ENCODE data around the gene IFNAR1. TPM values are rescaled to one million over a fixed set of nuclear protein-coding genes. Genes with fewer than 3 reads are reported as not detected.

IFNAR1 gene
- total and polyA plus RNA-seq, 2 experiments from 2014 or later: 14.0 to 18.7 TPM

GRCh38 chr21:33309778-33310177, 15.0 kb upstream of the IFNAR1 start (continued):
- TF ChIP-seq, protein P1, sequence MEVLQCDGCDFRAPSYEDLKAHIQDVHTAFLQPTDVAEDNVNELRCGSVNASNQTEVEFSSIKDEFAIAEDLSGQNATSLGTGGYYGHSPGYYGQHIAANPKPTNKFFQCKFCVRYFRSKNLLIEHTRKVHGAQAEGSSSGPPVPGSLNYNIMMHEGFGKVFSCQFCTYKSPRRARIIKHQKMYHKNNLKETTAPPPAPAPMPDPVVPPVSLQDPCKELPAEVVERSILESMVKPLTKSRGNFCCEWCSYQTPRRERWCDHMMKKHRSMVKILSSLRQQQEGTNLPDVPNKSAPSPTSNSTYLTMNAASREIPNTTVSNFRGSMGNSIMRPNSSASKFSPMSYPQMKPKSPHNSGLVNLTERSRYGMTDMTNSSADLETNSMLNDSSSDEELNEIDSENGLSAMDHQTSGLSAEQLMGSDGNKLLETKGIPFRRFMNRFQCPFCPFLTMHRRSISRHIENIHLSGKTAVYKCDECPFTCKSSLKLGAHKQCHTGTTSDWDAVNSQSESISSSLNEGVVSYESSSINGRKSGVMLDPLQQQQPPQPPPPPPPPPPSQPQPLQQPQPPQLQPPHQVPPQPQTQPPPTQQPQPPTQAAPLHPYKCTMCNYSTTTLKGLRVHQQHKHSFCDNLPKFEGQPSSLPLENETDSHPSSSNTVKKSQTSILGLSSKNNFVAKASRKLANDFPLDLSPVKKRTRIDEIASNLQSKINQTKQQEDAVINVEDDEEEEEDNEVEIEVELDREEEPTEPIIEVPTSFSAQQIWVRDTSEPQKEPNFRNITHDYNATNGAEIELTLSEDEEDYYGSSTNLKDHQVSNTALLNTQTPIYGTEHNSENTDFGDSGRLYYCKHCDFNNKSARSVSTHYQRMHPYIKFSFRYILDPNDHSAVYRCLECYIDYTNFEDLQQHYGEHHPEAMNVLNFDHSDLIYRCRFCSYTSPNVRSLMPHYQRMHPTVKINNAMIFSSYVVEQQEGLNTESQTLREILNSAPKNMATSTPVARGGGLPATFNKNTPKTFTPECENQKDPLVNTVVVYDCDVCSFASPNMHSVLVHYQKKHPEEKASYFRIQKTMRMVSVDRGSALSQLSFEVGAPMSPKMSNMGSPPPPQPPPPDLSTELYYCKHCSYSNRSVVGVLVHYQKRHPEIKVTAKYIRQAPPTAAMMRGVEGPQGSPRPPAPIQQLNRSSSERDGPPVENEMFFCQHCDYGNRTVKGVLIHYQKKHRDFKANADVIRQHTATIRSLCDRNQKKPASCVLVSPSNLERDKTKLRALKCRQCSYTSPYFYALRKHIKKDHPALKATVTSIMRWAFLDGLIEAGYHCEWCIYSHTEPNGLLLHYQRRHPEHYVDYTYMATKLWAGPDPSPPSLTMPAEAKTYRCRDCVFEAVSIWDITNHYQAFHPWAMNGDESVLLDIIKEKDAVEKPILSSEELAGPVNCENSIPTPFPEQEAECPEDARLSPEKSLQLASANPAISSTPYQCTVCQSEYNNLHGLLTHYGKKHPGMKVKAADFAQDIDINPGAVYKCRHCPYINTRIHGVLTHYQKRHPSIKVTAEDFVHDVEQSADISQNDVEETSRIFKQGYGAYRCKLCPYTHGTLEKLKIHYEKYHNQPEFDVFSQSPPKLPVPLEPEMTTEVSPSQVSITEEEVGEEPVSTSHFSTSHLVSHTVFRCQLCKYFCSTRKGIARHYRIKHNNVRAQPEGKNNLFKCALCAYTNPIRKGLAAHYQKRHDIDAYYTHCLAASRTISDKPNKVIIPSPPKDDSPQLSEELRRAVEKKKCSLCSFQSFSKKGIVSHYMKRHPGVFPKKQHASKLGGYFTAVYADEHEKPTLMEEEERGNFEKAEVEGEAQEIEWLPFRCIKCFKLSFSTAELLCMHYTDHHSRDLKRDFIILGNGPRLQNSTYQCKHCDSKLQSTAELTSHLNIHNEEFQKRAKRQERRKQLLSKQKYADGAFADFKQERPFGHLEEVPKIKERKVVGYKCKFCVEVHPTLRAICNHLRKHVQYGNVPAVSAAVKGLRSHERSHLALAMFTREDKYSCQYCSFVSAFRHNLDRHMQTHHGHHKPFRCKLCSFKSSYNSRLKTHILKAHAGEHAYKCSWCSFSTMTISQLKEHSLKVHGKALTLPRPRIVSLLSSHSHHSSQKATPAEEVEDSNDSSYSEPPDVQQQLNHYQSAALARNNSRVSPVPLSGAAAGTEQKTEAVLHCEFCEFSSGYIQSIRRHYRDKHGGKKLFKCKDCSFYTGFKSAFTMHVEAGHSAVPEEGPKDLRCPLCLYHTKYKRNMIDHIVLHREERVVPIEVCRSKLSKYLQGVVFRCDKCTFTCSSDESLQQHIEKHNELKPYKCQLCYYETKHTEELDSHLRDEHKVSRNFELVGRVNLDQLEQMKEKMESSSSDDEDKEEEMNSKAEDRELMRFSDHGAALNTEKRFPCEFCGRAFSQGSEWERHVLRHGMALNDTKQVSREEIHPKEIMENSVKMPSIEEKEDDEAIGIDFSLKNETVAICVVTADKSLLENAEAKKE (CRISPR knock-in tag; IDR thresholded peaks at IDR 0.05): no peak
- TF ChIP-seq ZNF114 (CRISPR knock-in tag; IDR thresholded peaks at IDR 0.05) (no peak), EZH2 (IDR thresholded peaks at IDR 0.05; ENCODE audit: low read depth, unreplicated experiment) (no peak)

DNA sequence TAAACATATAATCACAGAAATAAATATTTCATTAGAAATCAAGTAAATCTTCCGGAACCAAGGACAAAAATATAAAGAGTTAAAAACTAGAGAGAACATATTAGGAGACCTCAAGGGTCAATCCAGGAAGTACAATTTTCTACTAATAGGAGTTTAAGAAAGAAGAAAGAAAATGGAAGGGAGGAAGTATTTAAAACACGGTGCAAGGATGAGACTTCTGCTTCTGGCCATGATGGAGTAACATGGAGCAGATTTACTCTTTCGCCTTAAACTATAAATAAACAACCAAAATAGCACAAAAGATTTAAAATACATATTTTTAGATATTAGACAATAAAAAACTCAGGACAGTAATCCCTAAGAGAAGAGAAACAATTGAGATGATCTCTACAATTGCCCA, 12.6 kb upstream of the IFNAR1 start:
- no peak overlapping the region for H3K4me2 ChIP-seq
- H3K27me3 ChIP-seq (ENCODE audit: insufficient read depth): no peaks in the 10 kb centered on the region
- no peak overlapping the region for H2AFZ ChIP-seq
- H3K4me3 ChIP-seq: no peak overlapping the region
- DNase-seq (ENCODE audit: low spot score) (no peak), ATAC-seq (no peak)
- Mint-ChIP-seq H3K4me1 (no peaks in the 10 kb centered on the region), H3K27ac (no peak overlapping the region), H3K27me3 (ENCODE audit: insufficient read depth, low read depth, poor library complexity) (no peaks in the 10 kb centered on the region), H3K4me3 (no peak overlapping the region), H3K9me3 (no peaks in the 10 kb centered on the region), H3K36me3 (ENCODE audit: low read depth) (no peaks in the 10 kb centered on the region)
- H3K4me1 ChIP-seq (ENCODE audit: insufficient read depth): no peaks in the 10 kb centered on the region
- TF ChIP-seq STAT1 (IDR thresholded peaks at IDR 0.05; ENCODE audit: unreplicated experiment): no peak
- no peaks in the 10 kb centered on the region for H3K36me3 ChIP-seq (ENCODE audit: insufficient read depth)
- no peaks in the 10 kb centered on the region for H3K79me2 ChIP-seq (replicated peaks; ENCODE audit: insufficient read depth)
- no peaks in the 10 kb centered on the region for H4K20me1 ChIP-seq (replicated peaks; ENCODE audit: insufficient read depth)
- no peaks in the 10 kb centered on the region for H3F3A ChIP-seq (replicated peaks; ENCODE audit: low read depth)
- no peaks in the 10 kb centered on the region for H3K9me2 ChIP-seq (ENCODE audit: insufficient read depth)
- no peak overlapping the region for H3K27ac ChIP-seq (ENCODE audit: low read depth)

- Mint-ChIP-seq H3K4me1 (no peaks in the 10 kb centered on the region), H3K36me3 (ENCODE audit: low read depth) (no peaks in the 10 kb centered on the region)
- TF ChIP-seq EZH2phosphoT487 (IDR thresholded peaks at IDR 0.05; ENCODE audit: unreplicated experiment) (no peak), ZNF114 (CRISPR knock-in tag; IDR thresholded peaks at IDR 0.05) (no peak), EZH2 (IDR thresholded peaks at IDR 0.05; ENCODE audit: low read depth, unreplicated experiment) (no peak), ETS1 (IDR thresholded peaks at IDR 0.05) (no peak), STAT1 (IDR thresholded peaks at IDR 0.05; ENCODE audit: unreplicated experiment) (no peak), NANOG (IDR thresholded peaks at IDR 0.05; ENCODE audit: borderline replicate concordance) (no peak), ZNF331 (CRISPR knock-in tag; IDR thresholded peaks at IDR 0.05; ENCODE audit: low read depth) (no peak), JUNB (IDR thresholded peaks at IDR 0.05; ENCODE audit: unreplicated experiment) (no peak)
- TF ChIP-seq, protein P2, sequence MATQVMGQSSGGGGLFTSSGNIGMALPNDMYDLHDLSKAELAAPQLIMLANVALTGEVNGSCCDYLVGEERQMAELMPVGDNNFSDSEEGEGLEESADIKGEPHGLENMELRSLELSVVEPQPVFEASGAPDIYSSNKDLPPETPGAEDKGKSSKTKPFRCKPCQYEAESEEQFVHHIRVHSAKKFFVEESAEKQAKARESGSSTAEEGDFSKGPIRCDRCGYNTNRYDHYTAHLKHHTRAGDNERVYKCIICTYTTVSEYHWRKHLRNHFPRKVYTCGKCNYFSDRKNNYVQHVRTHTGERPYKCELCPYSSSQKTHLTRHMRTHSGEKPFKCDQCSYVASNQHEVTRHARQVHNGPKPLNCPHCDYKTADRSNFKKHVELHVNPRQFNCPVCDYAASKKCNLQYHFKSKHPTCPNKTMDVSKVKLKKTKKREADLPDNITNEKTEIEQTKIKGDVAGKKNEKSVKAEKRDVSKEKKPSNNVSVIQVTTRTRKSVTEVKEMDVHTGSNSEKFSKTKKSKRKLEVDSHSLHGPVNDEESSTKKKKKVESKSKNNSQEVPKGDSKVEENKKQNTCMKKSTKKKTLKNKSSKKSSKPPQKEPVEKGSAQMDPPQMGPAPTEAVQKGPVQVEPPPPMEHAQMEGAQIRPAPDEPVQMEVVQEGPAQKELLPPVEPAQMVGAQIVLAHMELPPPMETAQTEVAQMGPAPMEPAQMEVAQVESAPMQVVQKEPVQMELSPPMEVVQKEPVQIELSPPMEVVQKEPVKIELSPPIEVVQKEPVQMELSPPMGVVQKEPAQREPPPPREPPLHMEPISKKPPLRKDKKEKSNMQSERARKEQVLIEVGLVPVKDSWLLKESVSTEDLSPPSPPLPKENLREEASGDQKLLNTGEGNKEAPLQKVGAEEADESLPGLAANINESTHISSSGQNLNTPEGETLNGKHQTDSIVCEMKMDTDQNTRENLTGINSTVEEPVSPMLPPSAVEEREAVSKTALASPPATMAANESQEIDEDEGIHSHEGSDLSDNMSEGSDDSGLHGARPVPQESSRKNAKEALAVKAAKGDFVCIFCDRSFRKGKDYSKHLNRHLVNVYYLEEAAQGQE (IDR thresholded peaks at IDR 0.05; ENCODE audit: unreplicated experiment): no peak
Observed at GRCh38 chr21:33313183-33313582, 11.6 kb upstream of the IFNAR1 start.

More at GRCh38 chr21:33313183-33313582, 11.6 kb upstream of the IFNAR1 start:
- no peaks in the 10 kb centered on the region for H3K4me1 ChIP-seq (ENCODE audit: insufficient read depth)
- no peaks in the 10 kb centered on the region for H3K9me2 ChIP-seq (ENCODE audit: insufficient read depth)
- no peaks in the 10 kb centered on the region for H3K27me3 ChIP-seq (ENCODE audit: insufficient read depth)
- Mint-ChIP-seq H3K4me3 (no peak overlapping the region), H3K9me3 (no peaks in the 10 kb centered on the region), H3K27ac (no peak overlapping the region), H3K27me3 (ENCODE audit: insufficient read depth, low read depth, poor library complexity) (no peaks in the 10 kb centered on the region)
- H3F3A ChIP-seq (replicated peaks; ENCODE audit: low read depth): no peaks in the 10 kb centered on the region
- no peak overlapping the region for H3K4me3 ChIP-seq
- H4K20me1 ChIP-seq (replicated peaks; ENCODE audit: insufficient read depth): no peaks in the 10 kb centered on the region
- no peak overlapping the region for H3K27ac ChIP-seq (ENCODE audit: low read depth)
- no peak overlapping the region for H3K4me2 ChIP-seq
- H3K79me2 ChIP-seq (replicated peaks; ENCODE audit: insufficient read depth): no peaks in the 10 kb centered on the region
- no peak for ATAC-seq
- no peaks in the 10 kb centered on the region for H3K36me3 ChIP-seq (ENCODE audit: insufficient read depth)
- no peak for DNase-seq (ENCODE audit: low spot score)
- no peak overlapping the region for H2AFZ ChIP-seq
